ENCODE results near the gene BIK.

BIK gene

GRCh38 chr22:43164636-43165035 is 54.1 kb downstream of the BIK start:
- no peak for DNase-seq

GRCh38 chr22:43166132-43166930 is 55.8 kb downstream of the BIK start:
- no peak for DNase-seq

GRCh38 chr22:43167001-43167589 is 56.5 kb downstream of the BIK start:
- DNase-seq: no peak

- DNase-seq: no peak
These were observed 58.1 kb downstream of the BIK start for GRCh38 chr22:43168471-43169309.

- DNase-seq: no peak
These were observed 59.0 kb downstream of the BIK start for GRCh38 chr22:43169310-43170130.

- no peak for DNase-seq
These were observed 59.6 kb downstream of the BIK start for GRCh38 chr22:43170131-43170480.

- no peak for DNase-seq
These were observed 60.5 kb downstream of the BIK start for GRCh38 chr22:43171019-43171491.

GRCh38 chr22:43171607-43172006 is 61.1 kb downstream of the BIK start:
- no peak for DNase-seq

- DNase-seq: no peak
These were observed 61.6 kb downstream of the BIK start for GRCh38 chr22:43172191-43172590.

- DNase-seq: no peak
These were observed 63.0 kb downstream of the BIK start for GRCh38 chr22:43173566-43173965.

GRCh38 chr22:43173976-43174720 is 63.6 kb downstream of the BIK start:
- no peak for DNase-seq

GRCh38 chr22:43174941-43175531 is 64.5 kb downstream of the BIK start:
- DNase-seq: no peak

GRCh38 chr22:43176090-43176489 is 65.5 kb downstream of the BIK start:
- DNase-seq: no peak

GRCh38 chr22:43177479-43177878 is 66.9 kb downstream of the BIK start:
- no peak for DNase-seq

Measured in NCI-H1092 (cell line).